H9 (cell line): ENCODE measurements around the gene RALA. TPM values are rescaled to one million over a fixed set of nuclear protein-coding genes. Genes with fewer than 3 reads are reported as not detected.

ENCODE experiments used
- DNase-seq: peaks from one replicate; pipeline ENCODE4 v3.0.0-alpha.2; 2017
- H2AFZ ChIP-seq: one replicate; pipeline ENCODE4 v1.6.1; 2013; ENCODE audit warnings: mild to moderate bottlenecking, low read length, control low read depth, moderate library complexity
- H2AK5ac ChIP-seq: 2 replicates; pipeline ENCODE4 v1.6.1; 2013; ENCODE audit warnings: low read length, control low read depth, mixed read lengths; ENCODE audit not compliant: insufficient read length
- H2BK120ac ChIP-seq: one replicate; pipeline ENCODE4 v1.6.1; 2013; ENCODE audit warnings: low read depth, mild to moderate bottlenecking, low read length, control low read depth, inconsistent platforms; ENCODE audit not compliant: poor library complexity, severe bottlenecking
- H2BK12ac ChIP-seq: 2 replicates; pipeline ENCODE4 v1.6.1; 2013; ENCODE audit warnings: low read length, control low read depth, mixed read lengths, low read depth; ENCODE audit not compliant: insufficient read length
- H2BK15ac ChIP-seq: 2 replicates; pipeline ENCODE4 v1.6.1; 2013; ENCODE audit warnings: low read depth, low read length, control low read depth
- H2BK20ac ChIP-seq: one replicate; pipeline ENCODE4 v1.6.1; 2013; ENCODE audit warnings: low read depth, mild to moderate bottlenecking, low read length, control low read depth, inconsistent platforms; ENCODE audit not compliant: poor library complexity, severe bottlenecking
- H2BK5ac ChIP-seq: 2 replicates; pipeline ENCODE4 v1.6.1; 2013; ENCODE audit warnings: low read length, control low read depth, mixed read lengths; ENCODE audit not compliant: insufficient read length
- H3K14ac ChIP-seq: 2 replicates; pipeline ENCODE4 v1.6.1; 2013; ENCODE audit warnings: low read length, control low read depth; ENCODE audit not compliant: insufficient read depth
- H3K18ac ChIP-seq: 2 replicates; pipeline ENCODE4 v1.6.1; 2013; ENCODE audit warnings: low read depth, mild to moderate bottlenecking, mixed read lengths, low read length, control low read depth; ENCODE audit not compliant: insufficient read length
- H3K23ac ChIP-seq: 2 replicates; pipeline ENCODE4 v1.6.1; 2013; ENCODE audit warnings: low read length, control low read depth, mixed read lengths, low read depth; ENCODE audit not compliant: insufficient read length
- H3K23me2 ChIP-seq: 2 replicates; pipeline ENCODE4 v1.6.1; 2013; ENCODE audit warnings: low read depth, mild to moderate bottlenecking, mixed read lengths, low read length, control low read depth; ENCODE audit not compliant: insufficient read length, poor library complexity, severe bottlenecking
- H3K27ac ChIP-seq: 2 replicates; pipeline ENCODE4 v1.5.1; 2013; ENCODE audit warnings: low read length, control low read depth, mixed read lengths, low read depth; ENCODE audit not compliant: insufficient read length
- H3K27me3 ChIP-seq: 2 replicates; pipeline ENCODE4 v1.6.1; 2013; ENCODE audit warnings: low read length, control low read depth, inconsistent platforms; ENCODE audit not compliant: insufficient read depth
- H3K4ac ChIP-seq: 2 replicates; pipeline ENCODE4 v1.6.1; 2013; ENCODE audit warnings: low read depth, mild to moderate bottlenecking, control low read depth, inconsistent platforms, low read length, moderate library complexity
- H3K4me1 ChIP-seq: 2 replicates; pipeline ENCODE4 v1.6.1; 2013; ENCODE audit warnings: low read length, control low read depth, inconsistent platforms; ENCODE audit not compliant: insufficient read depth
- H3K4me2 ChIP-seq: 2 replicates; pipeline ENCODE4 v1.6.1; 2013; ENCODE audit warnings: low read length, control low read depth, mixed read lengths; ENCODE audit not compliant: insufficient read length, insufficient read depth
- H3K56ac ChIP-seq: 2 replicates; pipeline ENCODE4 v1.6.1; 2013; ENCODE audit warnings: low read depth, mild to moderate bottlenecking, mixed read lengths, low read length, control low read depth; ENCODE audit not compliant: insufficient read length
- H3K79me1 ChIP-seq: 2 replicates; pipeline ENCODE4 v1.6.1; 2013; ENCODE audit warnings: low read depth, mild to moderate bottlenecking, moderate library complexity, low read length, control low read depth, inconsistent platforms; ENCODE audit not compliant: insufficient read depth, poor library complexity, severe bottlenecking
- H3K79me2 ChIP-seq: 2 replicates; pipeline ENCODE4 v1.6.1; 2013; ENCODE audit warnings: low read length, control low read depth, inconsistent platforms; ENCODE audit not compliant: insufficient read depth
- H3K9ac ChIP-seq: 2 replicates; pipeline ENCODE4 v1.6.1; 2013; ENCODE audit warnings: low read length, control low read depth, mixed read lengths; ENCODE audit not compliant: insufficient read length; ENCODE audit errors: extremely low read depth
- H3K9me3 ChIP-seq: one replicate; pipeline ENCODE4 v1.6.1; 2013; ENCODE audit warnings: low read depth, low read length, inconsistent platforms; ENCODE audit not compliant: control insufficient read depth
- H3T11ph ChIP-seq: one replicate; pipeline ENCODE4 v1.6.1; 2013; ENCODE audit warnings: mild to moderate bottlenecking, low read length, control low read depth, inconsistent platforms
- H4K20me1 ChIP-seq: one replicate; pipeline ENCODE4 v1.6.1; 2013; ENCODE audit not compliant: control insufficient read depth, insufficient read length, insufficient read depth
- H4K5ac ChIP-seq: 2 replicates; pipeline ENCODE4 v1.6.1; 2013; ENCODE audit warnings: low read depth, mild to moderate bottlenecking, mixed read lengths, low read length, control low read depth; ENCODE audit not compliant: insufficient read length
- H4K8ac ChIP-seq: replicated peaks from 2 replicates; pipeline ENCODE4 v1.6.1; 2013; ENCODE audit warnings: low read length, control low read depth, mixed read lengths, low read depth; ENCODE audit not compliant: insufficient read length
- H4K91ac ChIP-seq: 2 replicates; pipeline ENCODE4 v1.6.1; 2013; ENCODE audit warnings: low read depth, mild to moderate bottlenecking, moderate library complexity, mixed read lengths, low read length, control low read depth; ENCODE audit not compliant: insufficient read length
- H3K27ac Mint-ChIP-seq, 3 experiments: 2 replicates in 2 of 3; 3 replicates in 1 of 3; pipeline ENCODE4 v1.8.0; 2020 to 2021; ENCODE audit warnings: mixed read lengths in 3 of 3, mild to moderate bottlenecking in 1 of 3, moderate library complexity in 1 of 3
- H3K27me3 Mint-ChIP-seq: 2 replicates; pipeline ENCODE4 v1.8.0; 2021; ENCODE audit warnings: low read depth, mild to moderate bottlenecking, moderate library complexity, mixed read lengths
- H3K36me3 Mint-ChIP-seq, 3 experiments: 2 replicates in 2 of 3; 3 replicates in 1 of 3; pipeline ENCODE4 v1.8.0; 2020 to 2021; ENCODE audit warnings: low read depth in 3 of 3, mixed read lengths in 3 of 3; ENCODE audit not compliant: insufficient read depth in 1 of 3
- H3K4me1 Mint-ChIP-seq, 2 experiments: 2 replicates each; pipeline ENCODE4 v1.8.0; 2020; ENCODE audit warnings: mixed read lengths in 2 of 2
- H3K4me3 Mint-ChIP-seq, 2 experiments: 2 replicates in 1 of 2; 3 replicates in 1 of 2; pipeline ENCODE4 v1.8.0; 2020 to 2021; ENCODE audit warnings: mild to moderate bottlenecking in 2 of 2, mixed read lengths in 2 of 2, moderate library complexity in 1 of 2
- H3K9me3 Mint-ChIP-seq, 2 experiments: 2 replicates in 1 of 2; 3 replicates in 1 of 2; pipeline ENCODE4 v1.8.0; 2020; ENCODE audit warnings: mild to moderate bottlenecking in 2 of 2, mixed read lengths in 2 of 2, moderate library complexity in 1 of 2
- CTCF ChIP-seq: fragments of 200-600 bp; sonication (generic); conservative IDR thresholded peaks from 3 replicates; pipeline ENCODE4 v1.8.0; 2021; ENCODE audit warnings: antibody characterized with exemption, mild to moderate bottlenecking
- WGBS: extraction: QIAGEN DNeasy Blood & Tissue Kit; methylation state at CpG from one replicate; pipeline ENCODE4 v1.1.7; 2013; ENCODE audit warnings: missing lambda C conversion rate, low lambda C conversion rate, mixed read lengths; ENCODE audit not compliant: insufficient read length; ENCODE audit errors: extremely low coverage; 5-methylcytosine and 5-hydroxymethylcytosine counted together
- total RNA-seq: library from RNA; stranded (reverse); gene quantifications from 2 replicates; pipeline ENCODE4 v1.2.1, GENCODE V29; 2021

RALA gene
- total RNA-seq, 1 experiment from 2014 or later = 57.5 TPM

- Mint-ChIP-seq H3K9me3 (no peaks in the 10 kb centered on the region), H3K4me3 (no peak overlapping the region), H3K27ac (no peak overlapping the region), H3K27me3 (peaks cover 21% of the 10 kb centered on the region), H3K36me3 (no peaks in the 10 kb centered on the region), H3K4me1 (peaks cover 3 to 12% of the 10 kb centered on the region in 2 experiments)
- Histone ChIP-seq H3K27ac (no peak overlapping the region), H4K5ac (no peak overlapping the region), H3K23me2 (peaks cover 2% of the 10 kb centered on the region), H3K9me3 (no peaks in the 10 kb centered on the region), H3K79me2 (no peaks in the 10 kb centered on the region), H3K9ac (no peak overlapping the region), H2BK12ac (no peak overlapping the region), H4K20me1 (no peaks in the 10 kb centered on the region), H3T11ph (no peak overlapping the region), H4K91ac (no peak overlapping the region), H3K27me3 (no peaks in the 10 kb centered on the region; the same call in 1 of the 2 replicates), H4K8ac (no peak overlapping the region), H2AK5ac (no peak overlapping the region), H2BK120ac (no peak overlapping the region), H2BK20ac (no peak overlapping the region), H3K4ac (no peak overlapping the region), H3K56ac (no peak overlapping the region), H3K4me2 (no peak overlapping the region), H3K18ac (no peak overlapping the region), H3K79me1 (no peaks in the 10 kb centered on the region), H3K14ac (no peak overlapping the region), H2AFZ (no peak overlapping the region), H2BK15ac (no peak overlapping the region), H2BK5ac (no peak overlapping the region), H3K4me1 (no peaks in the 10 kb centered on the region; the same call in 1 of the 2 replicates), H3K23ac (no peak overlapping the region)
- TF ChIP-seq CTCF = no peak
- no peak for DNase-seq
- WGBS = 100% methylated on average over 1 of the region's 3 CpGs
Measured at GRCh38 chr7:39608278-39608677, 15.1 kb upstream of the RALA start.
